Mononuclear cell (primary cell): Measurements from ENCODE around the gene WNK1. TPM values are rescaled to one million over a fixed set of nuclear protein-coding genes. Genes with fewer than 3 reads are reported as not detected.

ENCODE experiments used
- H3K27me3 ChIP-seq: 2 replicates; pipeline ENCODE4 v1.6.0; 2011; ENCODE audit warnings: low read length, control low read depth; ENCODE audit not compliant: insufficient read depth
- H3K4me1 ChIP-seq: 2 replicates; pipeline ENCODE4 v1.5.1; 2011; ENCODE audit warnings: mild to moderate bottlenecking, low read length, control low read depth; ENCODE audit not compliant: insufficient read depth
- H3K4me3 ChIP-seq: 2 replicates; pipeline ENCODE4 v1.5.1; 2011; ENCODE audit warnings: mild to moderate bottlenecking, low read length, moderate library complexity
- H3K9me3 ChIP-seq: 2 replicates; pipeline ENCODE4 v1.5.1; 2011; ENCODE audit warnings: low read depth, mild to moderate bottlenecking, control low read depth, low read length
- total RNA-seq: library from RNA; depleted of rRNA; stranded (reverse); fragments of >200 nt; gene quantifications from one replicate; pipeline ENCODE4 v1.2.3, GENCODE V29; 2012

Gene WNK1
- total RNA-seq, 1 donor, result 94.1 TPM

DNA sequence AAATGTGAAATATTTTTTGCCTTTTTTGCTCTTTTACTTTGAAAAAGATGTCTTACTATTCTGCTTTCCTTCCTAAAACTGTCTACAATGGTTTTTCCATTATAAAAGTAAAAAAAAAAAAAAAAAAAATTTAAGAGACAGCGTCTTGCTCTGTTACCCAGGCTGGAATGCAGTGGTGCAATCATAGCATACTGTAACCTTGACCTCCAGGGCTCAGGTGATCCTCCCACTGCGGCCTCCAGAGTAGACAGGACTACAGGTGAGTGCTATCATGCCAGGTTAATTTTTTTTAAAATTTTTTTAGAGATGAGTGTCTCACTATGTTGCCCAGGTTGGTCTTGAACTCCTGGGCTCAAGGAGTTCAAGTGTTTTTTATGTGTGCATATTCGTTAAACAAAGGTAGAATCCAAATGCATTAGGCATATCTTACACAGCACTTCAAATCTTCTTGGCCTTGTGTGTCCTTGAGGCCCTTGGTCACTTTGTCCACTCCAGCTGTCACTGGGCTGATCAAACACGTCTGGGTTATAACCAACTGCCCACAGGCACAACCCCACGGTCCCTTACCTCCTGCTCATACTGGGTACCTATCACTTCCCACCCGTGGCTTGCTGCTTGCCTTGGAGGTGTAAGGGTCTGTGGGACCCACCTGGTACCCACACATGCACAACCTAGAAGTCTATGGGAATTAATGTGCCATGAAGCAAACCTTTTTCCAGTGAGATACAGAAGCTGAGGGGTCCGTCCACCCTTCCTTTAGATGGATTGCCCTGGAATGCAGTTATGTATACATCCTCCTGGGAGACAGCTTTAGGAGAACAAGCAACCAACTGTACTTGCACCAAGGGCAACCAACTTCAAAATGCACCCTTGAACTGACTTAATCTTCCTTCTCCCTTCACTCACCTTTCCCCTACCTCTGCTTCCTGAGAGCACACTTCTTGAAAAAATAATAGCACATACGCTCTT lies 184.3 kb downstream of the WNK1 start:
- Histone ChIP-seq H3K4me3 (no peak overlapping the region), H3K4me1 (no peaks in the 10 kb centered on the region)

DNA sequence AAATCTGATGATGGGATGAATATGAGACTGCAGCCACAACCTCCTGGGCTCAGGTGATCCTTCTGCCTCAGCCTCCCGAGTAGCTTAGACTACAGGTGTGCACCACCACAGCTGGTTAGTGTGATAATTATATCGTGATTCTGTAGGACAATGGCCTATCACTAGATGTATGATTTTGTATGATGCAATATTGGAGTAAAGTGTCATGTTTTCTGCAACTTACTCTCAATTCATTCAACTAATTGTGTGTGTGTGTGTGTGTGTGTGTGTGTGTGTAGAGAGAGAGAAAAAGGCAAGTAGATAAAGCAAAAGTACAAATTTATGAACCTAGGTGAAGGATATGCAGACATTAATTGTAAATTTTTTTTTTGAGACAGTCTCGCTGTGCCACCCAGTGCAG lies 186.4 kb downstream of the WNK1 start:
- Histone ChIP-seq H3K4me1 (no peaks in the 10 kb centered on the region), H3K27me3 (no peaks in the 10 kb centered on the region), H3K9me3 (no peaks in the 10 kb centered on the region), H3K4me3 (no peak overlapping the region)

More for the DNA sequence above, 184.3 kb downstream of the WNK1 start:
- Histone ChIP-seq H3K27me3 (no peaks in the 10 kb centered on the region), H3K9me3 (no peaks in the 10 kb centered on the region)

DNA sequence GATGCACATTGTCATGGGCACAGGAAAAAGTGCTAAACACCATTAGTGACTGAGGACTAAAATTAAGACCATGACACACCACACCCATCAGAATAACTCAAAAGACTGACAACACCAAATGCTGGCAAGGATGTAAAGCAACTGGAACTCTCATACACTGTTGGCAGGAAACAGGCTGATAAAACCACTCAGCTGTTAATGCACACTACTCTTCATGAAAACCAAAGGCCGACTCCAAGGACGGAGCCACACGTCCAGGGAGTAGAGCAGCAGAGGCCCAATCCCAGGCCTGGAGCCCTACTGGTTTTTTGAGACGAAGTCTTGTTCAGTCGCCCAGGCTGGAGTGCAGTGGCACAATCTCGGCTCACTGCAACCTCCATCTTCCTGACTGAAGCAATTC lies 190.7 kb downstream of the WNK1 start:
- no peaks in the 10 kb centered on the region for H3K4me1 ChIP-seq

DNA sequence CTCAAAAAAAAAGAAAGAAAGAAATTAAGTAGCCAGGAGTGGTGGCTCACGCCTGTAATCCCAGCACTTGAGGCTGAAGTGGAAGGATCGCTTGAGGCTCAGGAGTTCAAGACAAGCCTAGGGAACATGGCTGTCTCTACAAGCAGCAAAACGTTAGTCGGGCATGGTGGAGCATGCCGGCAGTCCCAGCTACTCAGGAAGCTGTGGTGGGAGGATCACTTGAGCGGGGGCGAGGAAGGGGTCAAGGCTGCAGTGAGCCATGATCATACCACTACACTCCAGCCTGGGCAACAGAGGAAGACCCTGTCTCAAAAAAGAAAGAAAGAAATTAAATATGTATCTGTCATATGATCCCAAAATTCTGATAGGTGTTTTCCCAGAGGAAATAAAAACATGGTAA lies 191.8 kb downstream of the WNK1 start:
- Histone ChIP-seq H3K4me1 (peaks cover 9% of the 10 kb centered on the region), H3K4me3 (no peak overlapping the region), H3K9me3 (no peaks in the 10 kb centered on the region), H3K27me3 (no peaks in the 10 kb centered on the region)

More for the DNA sequence above, 190.7 kb downstream of the WNK1 start:
- Histone ChIP-seq H3K27me3 (no peaks in the 10 kb centered on the region), H3K9me3 (no peaks in the 10 kb centered on the region), H3K4me3 (no peak overlapping the region)

DNA sequence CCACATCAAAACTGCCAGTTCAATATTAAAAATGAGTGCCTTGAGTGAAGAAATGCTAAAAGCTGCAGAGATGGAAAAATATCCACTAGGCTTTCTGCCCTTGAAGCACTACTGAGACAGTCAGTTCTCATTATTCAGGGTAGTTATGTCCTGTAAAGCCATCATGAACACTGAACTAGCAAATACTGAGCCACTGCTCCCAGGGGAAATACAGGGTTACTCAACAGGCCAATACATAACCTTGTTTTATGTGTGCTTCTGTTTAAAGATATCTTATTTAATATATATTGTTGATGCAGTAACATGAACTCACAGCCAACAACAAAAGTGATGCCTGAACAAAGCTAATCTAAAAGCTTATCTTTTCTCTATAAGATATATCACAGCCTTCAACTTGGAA lies 193.8 kb downstream of the WNK1 start:
- Histone ChIP-seq H3K4me3 (no peak overlapping the region), H3K4me1 (peaks cover 9% of the 10 kb centered on the region), H3K9me3 (no peaks in the 10 kb centered on the region), H3K27me3 (no peaks in the 10 kb centered on the region)

DNA sequence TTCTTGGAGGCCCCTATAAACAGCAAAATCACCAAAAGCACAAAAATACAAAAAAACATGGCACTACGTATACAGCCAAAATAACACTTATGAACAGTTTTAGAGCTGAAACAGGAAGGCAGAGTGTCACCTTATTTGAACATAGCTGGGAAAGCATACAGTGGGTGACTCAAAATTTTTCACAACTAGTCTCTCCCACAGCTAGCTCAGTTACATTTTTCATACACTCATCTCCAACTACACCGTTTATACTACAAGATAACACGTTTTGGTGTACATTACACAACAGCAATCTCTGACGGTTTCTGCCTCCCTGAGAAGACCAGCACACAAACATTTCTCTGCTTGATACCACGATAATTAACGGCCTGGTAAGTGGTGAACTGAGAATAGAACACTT lies 194.3 kb downstream of the WNK1 start:
- peaks cover 9% of the 10 kb centered on the region for H3K4me1 ChIP-seq
- H3K9me3 ChIP-seq, result no peaks in the 10 kb centered on the region
- H3K27me3 ChIP-seq, result no peaks in the 10 kb centered on the region
- H3K4me3 ChIP-seq, result no peak overlapping the region

DNA sequence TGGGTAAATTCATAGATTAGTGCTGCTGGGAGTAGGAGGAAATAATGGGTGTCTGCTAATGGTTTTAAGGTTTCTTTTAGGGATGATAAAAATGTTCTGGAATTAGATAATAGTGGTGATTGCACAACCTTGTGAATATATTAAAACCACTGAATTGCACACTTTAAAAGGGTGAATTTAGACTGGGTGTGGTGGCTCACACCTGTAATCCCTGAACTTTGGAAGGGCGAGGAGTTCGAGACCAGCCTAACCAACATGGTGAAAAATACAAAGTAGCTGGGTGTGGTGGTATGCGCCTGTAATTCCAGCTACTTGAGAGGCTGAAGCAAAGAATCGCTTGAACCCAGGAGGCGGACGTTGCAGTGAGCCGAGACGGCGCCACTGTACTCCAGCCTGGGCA lies 195.9 kb downstream of the WNK1 start:
- Histone ChIP-seq H3K4me3 (no peak overlapping the region), H3K4me1 (peaks cover 17% of the 10 kb centered on the region), H3K9me3 (no peaks in the 10 kb centered on the region), H3K27me3 (no peaks in the 10 kb centered on the region)

DNA sequence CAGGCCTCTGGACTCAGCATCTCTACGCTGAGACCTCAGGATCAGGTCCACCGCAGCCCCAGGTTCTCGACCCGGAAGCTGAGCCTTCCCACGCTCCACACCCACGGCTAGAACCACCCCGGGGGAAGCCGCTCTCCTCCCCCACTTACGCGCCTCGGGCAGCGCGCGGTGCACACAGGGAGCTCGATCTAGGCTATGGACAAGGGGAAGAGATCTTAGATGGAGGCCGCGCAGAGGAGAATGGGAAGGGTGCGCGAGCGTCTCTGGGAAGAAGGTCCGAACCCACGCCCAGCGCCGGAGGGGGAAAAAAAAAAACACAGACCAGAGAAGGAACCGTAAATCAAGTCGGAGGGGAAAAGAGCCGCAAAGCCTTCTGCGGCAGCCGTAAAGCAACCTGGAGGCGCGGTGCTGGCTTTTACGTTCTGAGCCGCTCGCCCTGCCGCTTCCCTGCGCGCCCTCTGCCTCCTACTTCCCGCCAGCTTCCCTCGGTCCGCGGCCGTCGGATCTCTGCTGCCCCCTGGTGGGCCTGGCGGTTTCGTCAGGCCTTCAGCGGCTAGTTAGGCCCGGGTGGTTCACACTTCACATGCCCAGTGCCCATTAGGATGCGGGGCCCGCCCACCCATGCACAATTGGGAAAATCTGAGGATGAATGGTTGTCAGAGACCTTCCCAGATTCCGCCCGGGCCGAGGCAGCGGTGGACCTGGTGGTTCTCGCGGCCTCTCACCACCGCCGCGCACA lies 197.2 kb downstream of the WNK1 start, which contains the start of gene RAD52:
TSS of gene RAD52 (minus strand) at position 242 of the 739 bp plus-strand sequence. CDS start 16,636 bp downstream, outside the sequence.
- Histone ChIP-seq H3K4me3 (peak within 1 kb of the TSS; percentile 90), H3K9me3 (no peaks in the 10 kb centered on the region), H3K4me1 (peaks cover 17% of the 10 kb centered on the region), H3K27me3 (no peaks in the 10 kb centered on the region)

DNA sequence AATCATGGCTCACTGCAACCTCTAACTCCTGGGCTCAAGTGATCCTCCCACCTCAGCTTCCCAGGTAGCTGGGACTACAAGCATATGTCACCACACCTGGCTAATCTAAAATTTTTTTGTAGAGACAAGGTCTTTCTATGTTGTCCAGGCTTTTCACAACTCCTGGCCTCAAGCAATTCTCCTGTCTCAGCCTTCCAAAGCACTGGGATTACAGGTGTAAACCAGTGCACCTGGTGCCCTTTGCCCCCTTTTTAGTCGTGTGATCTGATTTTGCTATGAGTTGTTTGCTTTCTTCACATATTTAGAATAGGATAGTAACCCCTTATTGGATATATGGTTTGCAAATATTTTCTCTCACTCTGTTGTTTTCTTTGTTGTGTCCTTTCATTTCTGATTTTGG lies 198.8 kb downstream of the WNK1 start:
- Histone ChIP-seq H3K9me3 (no peaks in the 10 kb centered on the region), H3K4me1 (peaks cover 17% of the 10 kb centered on the region), H3K27me3 (no peaks in the 10 kb centered on the region), H3K4me3 (no peak overlapping the region)

DNA sequence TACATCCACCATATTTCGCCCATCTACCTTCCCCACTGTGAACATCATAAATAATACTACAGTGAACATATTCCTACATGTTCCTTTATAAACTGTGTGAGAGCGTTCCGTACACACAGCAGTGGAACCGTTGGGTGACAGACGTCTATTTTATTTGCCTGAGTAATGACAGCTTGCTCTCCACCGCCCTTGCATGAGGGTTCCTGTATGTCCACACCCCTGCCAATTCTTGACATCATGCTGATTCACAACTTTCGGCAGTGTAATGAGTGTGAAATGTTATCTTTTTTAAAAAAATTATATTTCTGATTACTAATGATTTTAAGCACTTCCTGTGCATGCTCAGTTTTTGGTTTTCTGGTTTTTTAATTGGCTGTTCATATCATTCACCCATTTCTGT lies 201.4 kb downstream of the WNK1 start:
- Histone ChIP-seq H3K27me3 (no peaks in the 10 kb centered on the region), H3K4me1 (peaks cover 10% of the 10 kb centered on the region), H3K4me3 (no peak overlapping the region), H3K9me3 (no peaks in the 10 kb centered on the region)

DNA sequence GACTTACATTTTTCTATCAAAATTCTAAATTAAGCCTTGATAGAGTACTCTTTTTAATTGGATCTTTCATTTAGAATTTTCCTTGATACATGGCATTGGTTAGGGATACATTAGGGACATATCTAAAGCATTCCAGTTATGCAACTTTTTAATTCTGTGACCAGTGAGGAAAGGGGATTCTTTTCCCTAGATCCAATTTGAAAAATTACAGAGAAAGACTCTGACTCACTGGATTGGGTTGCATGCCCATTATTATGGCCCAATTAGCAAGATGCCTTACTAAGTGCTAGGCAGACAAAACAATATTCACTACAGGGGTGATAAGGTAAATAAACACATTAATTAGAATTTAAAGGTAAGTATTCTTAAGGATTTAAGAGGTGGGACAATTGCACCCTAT lies 202.4 kb downstream of the WNK1 start:
- Histone ChIP-seq H3K4me1 (peaks cover 7% of the 10 kb centered on the region), H3K27me3 (no peaks in the 10 kb centered on the region), H3K9me3 (no peaks in the 10 kb centered on the region), H3K4me3 (no peak overlapping the region)

DNA sequence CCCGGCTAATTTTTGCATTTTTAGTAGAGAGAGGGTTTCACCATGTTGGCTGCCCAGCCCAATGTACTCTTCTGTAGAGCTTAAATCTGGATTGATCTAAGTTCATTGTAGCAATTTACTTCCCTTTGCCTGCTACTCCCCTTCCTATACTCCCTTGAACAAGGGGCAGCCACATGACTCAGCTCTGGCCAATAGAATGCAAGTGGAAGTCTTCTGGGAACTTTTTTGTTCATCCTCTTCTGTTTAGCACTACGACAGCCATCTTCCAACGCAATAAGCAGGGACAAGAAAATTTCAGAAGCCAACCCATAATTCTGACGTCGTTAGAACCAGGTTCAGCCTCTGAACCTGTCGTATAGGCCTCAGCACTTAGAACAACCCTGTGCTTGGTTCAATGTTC lies 203.6 kb downstream of the WNK1 start:
- Histone ChIP-seq H3K4me1 (peaks cover 7% of the 10 kb centered on the region), H3K4me3 (no peak overlapping the region), H3K27me3 (no peaks in the 10 kb centered on the region), H3K9me3 (no peaks in the 10 kb centered on the region)

DNA sequence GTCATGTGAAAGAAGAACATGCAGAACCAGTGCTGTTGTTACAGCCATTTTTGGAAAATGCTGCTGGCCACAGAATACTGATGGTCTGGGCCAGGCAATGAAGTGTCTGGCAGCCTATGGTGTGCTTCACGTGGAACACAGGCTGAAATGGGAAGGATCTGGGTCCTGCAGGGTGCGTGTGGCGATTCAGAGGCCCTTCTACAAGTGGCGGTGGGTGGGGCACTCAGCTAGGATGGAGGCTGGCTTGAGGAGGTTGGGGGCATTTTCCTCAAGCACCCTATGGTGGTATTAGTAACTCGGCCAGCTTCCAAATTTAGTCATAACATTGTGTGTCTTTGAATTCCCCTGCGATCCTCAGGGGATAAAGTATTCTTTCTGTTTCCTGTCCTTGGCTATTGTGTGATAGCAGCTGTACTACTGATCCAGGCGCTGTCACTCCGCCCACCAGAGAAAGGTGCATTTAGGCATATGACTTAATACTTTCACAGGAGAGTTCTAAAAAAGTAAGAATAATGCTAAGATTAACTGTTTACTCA lies 206.3 kb downstream of the WNK1 start:
- Histone ChIP-seq H3K4me3 (no peak overlapping the region), H3K4me1 (no peaks in the 10 kb centered on the region), H3K27me3 (no peaks in the 10 kb centered on the region), H3K9me3 (no peaks in the 10 kb centered on the region)
